HepG2 (cell line): Measurements from ENCODE around the gene EFEMP2. TPM values are rescaled to one million over a fixed set of nuclear protein-coding genes. Genes with fewer than 3 reads are reported as not detected.
A peak's percentile ranks its signal among the peaks of the same experiment; 100 is the strongest.

Experiments
- ARHGAP35 ChIP-seq: sonication (generic); formaldehyde crosslinking; IDR thresholded peaks from 2 replicates; pipeline ENCODE4 v1.9.0; 2022; ENCODE audit warnings: mild to moderate bottlenecking, inconsistent platforms, moderate library complexity, missing genetic modification reagents, borderline replicate concordance
- ERF ChIP-seq: IDR thresholded peaks from 2 replicates; pipeline ENCODE4 v1.6.1; 2018; ENCODE audit warnings: missing biosample characterization, missing genetic modification reagents
- FOXK1 ChIP-seq: sonication (generic); formaldehyde crosslinking; IDR thresholded peaks from 2 replicates; pipeline ENCODE4 v1.4.0; 2020; ENCODE audit warnings: low read depth, missing genetic modification reagents, borderline replicate concordance
- NFKB2 ChIP-seq: sonication (generic); formaldehyde crosslinking; IDR thresholded peaks from 2 replicates; pipeline ENCODE4 v1.4.0; 2020; ENCODE audit warnings: missing genetic modification reagents, borderline replicate concordance
- NR2F1 ChIP-seq, 2 experiments: fragments of 450-650 bp in 1 of 2; formaldehyde crosslinking in 1 of 2; IDR thresholded peaks; 2 replicates each; pipeline versions ENCODE4 v1.5.0 to v1.6.1; 2016 to 2020; ENCODE audit warnings: mild to moderate bottlenecking in 1 of 2, missing compliant biosample characterization in 1 of 2, missing genetic modification reagents in 1 of 2, moderate library complexity in 1 of 2
- PCBP1 ChIP-seq: fragments of 200-400 bp; formaldehyde crosslinking; IDR thresholded peaks from 2 replicates; pipeline ENCODE4 v1.6.1; 2017; ENCODE audit warnings: mild to moderate bottlenecking, low read depth, low read length, borderline replicate concordance
- ZBTB3 ChIP-seq: sonication (generic); formaldehyde crosslinking; IDR thresholded peaks from 2 replicates; pipeline ENCODE4 v1.4.0; 2020; ENCODE audit warnings: low read depth, mild to moderate bottlenecking, moderate library complexity, missing genetic modification reagents, borderline replicate concordance
- ZNF414 ChIP-seq: sonication (generic); formaldehyde crosslinking; IDR thresholded peaks from 2 replicates; pipeline ENCODE4 v1.5.0; 2020; ENCODE audit warnings: missing genetic modification reagents
- ZNF597 ChIP-seq: sonication (generic); formaldehyde crosslinking; IDR thresholded peaks from 2 replicates; pipeline ENCODE4 v1.5.0; 2020; ENCODE audit warnings: missing genetic modification reagents
- ZNF614 ChIP-seq: IDR thresholded peaks from 2 replicates; pipeline ENCODE4 v1.6.1; 2018; ENCODE audit warnings: missing biosample characterization, missing genetic modification reagents, inconsistent platforms, borderline replicate concordance
- ZNF629 ChIP-seq: sonication (generic); formaldehyde crosslinking; conservative IDR thresholded peaks from 2 replicates; pipeline ENCODE4 v1.5.0; 2020; ENCODE audit warnings: missing genetic modification reagents
- ZNF710 ChIP-seq: sonication (generic); formaldehyde crosslinking; IDR thresholded peaks from 2 replicates; pipeline ENCODE4 v1.5.0; 2020; ENCODE audit warnings: mild to moderate bottlenecking, missing genetic modification reagents, borderline replicate concordance
- ZZZ3 ChIP-seq: sonication (generic); formaldehyde crosslinking; IDR thresholded peaks from 2 replicates; pipeline ENCODE4 v1.4.0; 2020; ENCODE audit warnings: missing genetic modification reagents, mild to moderate bottlenecking, borderline replicate concordance
- polyA plus RNA-seq, 8 experiments: library from polyadenylated mRNA; depleted of rRNA in 3 of 8; stranded (reverse) in 7 of 8; unstranded in 1 of 8; fragments of >200 nt; fragmentation: Illumina TruSeq in 4 of 8; extraction: Trizol in 4 of 8; gene quantifications; 2 replicates each; pipeline versions ENCODE4 v1.2.1 to v1.2.3, GENCODE V29; 2011 to 2016; ENCODE audit warnings: low read depth in 4 of 8, missing spikeins in 1 of 8, mixed read lengths in 1 of 8; ENCODE audit not compliant: insufficient read depth in 1 of 8
- total RNA-seq, 5 experiments: library from RNA; depleted of rRNA; stranded (reverse); fragments of >200 nt; fragmentation: Illumina TruSeq; extraction: Trizol; gene quantifications; 2 replicates each; pipeline ENCODE4 v1.2.3, GENCODE V29; 2016; ENCODE audit warnings: low read depth in 1 of 5
- TF ChIP-seq, protein P1 (sequence below): sonication (generic); formaldehyde crosslinking; IDR thresholded peaks from 2 replicates; pipeline ENCODE4 v1.4.0; 2020; ENCODE audit warnings: missing genetic modification reagents, borderline replicate concordance
- TF ChIP-seq, protein P2 (sequence below): sonication (generic); formaldehyde crosslinking; conservative IDR thresholded peaks from 2 replicates; pipeline ENCODE4 v1.8.1; 2023; ENCODE audit warnings: missing genetic modification reagents
- TF ChIP-seq, protein P3 (sequence below): sonication (generic); formaldehyde crosslinking; IDR thresholded peaks from 2 replicates; pipeline ENCODE4 v1.4.0; 2020; ENCODE audit warnings: missing genetic modification reagents, borderline replicate concordance

The EFEMP2 gene
- total and polyA plus RNA-seq, 2 of the 13 experiments (the other 11 are each of a cell fraction or from before 2014, with no cell fraction given) = 7.4 to 29.7 TPM

DNA sequence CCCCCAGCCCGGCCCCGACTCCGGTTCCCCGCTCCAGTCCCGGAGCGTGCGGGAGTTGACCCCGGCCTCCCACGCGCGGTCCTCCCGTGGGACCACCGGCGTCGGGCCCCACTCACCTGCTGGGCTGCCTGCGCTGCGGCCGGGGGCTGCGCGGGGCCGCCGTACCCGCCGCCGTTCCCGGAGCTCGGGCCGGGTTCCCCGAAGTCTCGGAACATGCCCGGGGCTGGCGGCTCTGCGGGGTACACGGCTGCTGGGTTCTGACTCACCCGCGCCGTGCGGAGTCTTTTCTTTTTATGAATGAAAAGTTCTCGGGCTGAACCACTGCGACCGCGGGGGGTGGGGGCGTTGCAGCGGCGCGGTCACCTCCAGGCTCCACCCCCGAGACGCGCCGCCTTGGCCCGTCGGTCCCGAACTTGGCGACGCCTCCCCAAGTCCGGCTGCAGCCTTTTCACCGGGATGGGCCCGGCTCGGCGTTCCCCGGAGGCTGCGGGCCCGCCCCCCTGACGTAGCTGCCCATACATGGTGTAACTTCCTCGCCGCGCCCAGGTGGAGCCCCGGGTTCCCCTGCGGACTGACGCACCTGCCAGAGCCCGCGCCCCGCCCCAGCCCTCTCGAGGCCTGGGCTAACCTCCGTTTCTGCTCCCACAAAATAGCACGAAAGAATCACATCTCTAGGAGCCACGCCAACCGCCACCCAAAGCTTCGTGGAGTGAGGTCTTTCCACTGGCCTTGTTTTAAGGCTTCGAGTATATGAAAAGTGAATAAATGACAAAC lies 27.7 kb upstream of the EFEMP2 start, which contains the start of gene FOSL1 (continued):
- no peak for TF ChIP-seq ARHGAP35 (CRISPR knock-in tag)
- peak; percentile 58 for TF ChIP-seq ERF
- no peak for TF ChIP-seq ZNF629
- TF ChIP-seq, protein P1, sequence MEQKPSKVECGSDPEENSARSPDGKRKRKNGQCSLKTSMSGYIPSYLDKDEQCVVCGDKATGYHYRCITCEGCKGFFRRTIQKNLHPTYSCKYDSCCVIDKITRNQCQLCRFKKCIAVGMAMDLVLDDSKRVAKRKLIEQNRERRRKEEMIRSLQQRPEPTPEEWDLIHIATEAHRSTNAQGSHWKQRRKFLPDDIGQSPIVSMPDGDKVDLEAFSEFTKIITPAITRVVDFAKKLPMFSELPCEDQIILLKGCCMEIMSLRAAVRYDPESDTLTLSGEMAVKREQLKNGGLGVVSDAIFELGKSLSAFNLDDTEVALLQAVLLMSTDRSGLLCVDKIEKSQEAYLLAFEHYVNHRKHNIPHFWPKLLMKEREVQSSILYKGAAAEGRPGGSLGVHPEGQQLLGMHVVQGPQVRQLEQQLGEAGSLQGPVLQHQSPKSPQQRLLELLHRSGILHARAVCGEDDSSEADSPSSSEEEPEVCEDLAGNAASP (CRISPR knock-in tag) = peak; percentile 60
- TF ChIP-seq ZNF414 = no peak
- TF ChIP-seq NFKB2 = no peak
- TF ChIP-seq NR2F1 (CRISPR knock-in tag; IDR thresholded peaks at IDR 0.05) = no peak
- 0 out of 2 replicates have a peak, but pooled peaks have one; percentile 33 for TF ChIP-seq FOXK1 (CRISPR knock-in tag)
- no peak for TF ChIP-seq ZNF710 (CRISPR knock-in tag)
- TF ChIP-seq ZBTB3 = no peak
- no peak for TF ChIP-seq ZNF614
- TF ChIP-seq ZNF597 (CRISPR knock-in tag) = no peak
- peak; percentile 33; the same call in 1 of the 2 replicates for TF ChIP-seq PCBP1
- TF ChIP-seq ZZZ3 (CRISPR knock-in tag) = no peak
- TF ChIP-seq, protein P2, sequence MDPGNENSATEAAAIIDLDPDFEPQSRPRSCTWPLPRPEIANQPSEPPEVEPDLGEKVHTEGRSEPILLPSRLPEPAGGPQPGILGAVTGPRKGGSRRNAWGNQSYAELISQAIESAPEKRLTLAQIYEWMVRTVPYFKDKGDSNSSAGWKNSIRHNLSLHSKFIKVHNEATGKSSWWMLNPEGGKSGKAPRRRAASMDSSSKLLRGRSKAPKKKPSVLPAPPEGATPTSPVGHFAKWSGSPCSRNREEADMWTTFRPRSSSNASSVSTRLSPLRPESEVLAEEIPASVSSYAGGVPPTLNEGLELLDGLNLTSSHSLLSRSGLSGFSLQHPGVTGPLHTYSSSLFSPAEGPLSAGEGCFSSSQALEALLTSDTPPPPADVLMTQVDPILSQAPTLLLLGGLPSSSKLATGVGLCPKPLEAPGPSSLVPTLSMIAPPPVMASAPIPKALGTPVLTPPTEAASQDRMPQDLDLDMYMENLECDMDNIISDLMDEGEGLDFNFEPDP = no peak
- TF ChIP-seq, protein P3, sequence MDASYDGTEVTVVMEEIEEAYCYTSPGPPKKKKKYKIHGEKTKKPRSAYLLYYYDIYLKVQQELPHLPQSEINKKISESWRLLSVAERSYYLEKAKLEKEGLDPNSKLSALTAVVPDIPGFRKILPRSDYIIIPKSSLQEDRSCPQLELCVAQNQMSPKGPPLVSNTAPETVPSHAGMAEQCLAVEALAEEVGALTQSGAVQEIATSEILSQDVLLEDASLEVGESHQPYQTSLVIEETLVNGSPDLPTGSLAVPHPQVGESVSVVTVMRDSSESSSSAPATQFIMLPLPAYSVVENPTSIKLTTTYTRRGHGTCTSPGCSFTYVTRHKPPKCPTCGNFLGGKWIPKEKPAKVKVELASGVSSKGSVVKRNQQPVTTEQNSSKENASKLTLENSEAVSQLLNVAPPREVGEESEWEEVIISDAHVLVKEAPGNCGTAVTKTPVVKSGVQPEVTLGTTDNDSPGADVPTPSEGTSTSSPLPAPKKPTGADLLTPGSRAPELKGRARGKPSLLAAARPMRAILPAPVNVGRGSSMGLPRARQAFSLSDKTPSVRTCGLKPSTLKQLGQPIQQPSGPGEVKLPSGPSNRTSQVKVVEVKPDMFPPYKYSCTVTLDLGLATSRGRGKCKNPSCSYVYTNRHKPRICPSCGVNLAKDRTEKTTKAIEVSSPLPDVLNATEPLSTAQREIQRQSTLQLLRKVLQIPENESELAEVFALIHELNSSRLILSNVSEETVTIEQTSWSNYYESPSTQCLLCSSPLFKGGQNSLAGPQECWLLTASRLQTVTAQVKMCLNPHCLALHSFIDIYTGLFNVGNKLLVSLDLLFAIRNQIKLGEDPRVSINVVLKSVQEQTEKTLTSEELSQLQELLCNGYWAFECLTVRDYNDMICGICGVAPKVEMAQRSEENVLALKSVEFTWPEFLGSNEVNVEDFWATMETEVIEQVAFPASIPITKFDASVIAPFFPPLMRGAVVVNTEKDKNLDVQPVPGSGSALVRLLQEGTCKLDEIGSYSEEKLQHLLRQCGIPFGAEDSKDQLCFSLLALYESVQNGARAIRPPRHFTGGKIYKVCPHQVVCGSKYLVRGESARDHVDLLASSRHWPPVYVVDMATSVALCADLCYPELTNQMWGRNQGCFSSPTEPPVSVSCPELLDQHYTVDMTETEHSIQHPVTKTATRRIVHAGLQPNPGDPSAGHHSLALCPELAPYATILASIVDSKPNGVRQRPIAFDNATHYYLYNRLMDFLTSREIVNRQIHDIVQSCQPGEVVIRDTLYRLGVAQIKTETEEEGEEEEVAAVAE = no peak
